MM.1S (cell line): Measurements from ENCODE around the gene RASGEF1C.

Experiments
- DNase-seq: peaks from one replicate; pipeline ENCODE4 v3.0.0-alpha.2; 2015
- H2AFZ ChIP-seq: fragments of 300-600 bp; sonication (generic); 2 replicates; pipeline ENCODE4 v1.6.0; 2016; ENCODE audit warnings: antibody characterized with exemption, low read length
- H3F3A ChIP-seq: fragments of 300-600 bp; sonication (generic); 2 replicates; pipeline ENCODE4 v1.6.1; 2016; ENCODE audit warnings: mild to moderate bottlenecking, antibody characterized with exemption, low read length, moderate library complexity, mixed read lengths; ENCODE audit not compliant: insufficient read depth
- H3K27ac ChIP-seq: fragments of 300-600 bp; sonication (generic); 2 replicates; pipeline ENCODE4 v1.5.1; 2016; ENCODE audit warnings: mild to moderate bottlenecking, low read length
- H3K27me3 ChIP-seq: fragments of 300-600 bp; sonication (generic); replicated peaks from 2 replicates; pipeline ENCODE4 v1.6.0; 2016; ENCODE audit warnings: low read length; ENCODE audit not compliant: insufficient read depth
- H3K36me3 ChIP-seq: fragments of 300-600 bp; sonication (generic); replicated peaks from 2 replicates; pipeline ENCODE4 v1.6.1; 2016; ENCODE audit warnings: mild to moderate bottlenecking, low read length, mixed read lengths; ENCODE audit not compliant: insufficient read depth
- H3K4me1 ChIP-seq: fragments of 300-600 bp; sonication (generic); 2 replicates; pipeline ENCODE4 v1.6.1; 2016; ENCODE audit warnings: low read length, mixed read lengths
- H3K4me2 ChIP-seq: fragments of 300-600 bp; sonication (generic); 2 replicates; pipeline ENCODE4 v1.6.0; 2016; ENCODE audit warnings: low read depth, low read length
- H3K4me3 ChIP-seq: fragments of 300-600 bp; sonication (generic); 2 replicates; pipeline ENCODE4 v1.5.1; 2016; ENCODE audit warnings: low read length, mixed read lengths
- H3K79me2 ChIP-seq: fragments of 300-600 bp; sonication (generic); 2 replicates; pipeline ENCODE4 v1.6.1; 2016; ENCODE audit warnings: mixed run types, low read length, mixed read lengths
- H3K9ac ChIP-seq: fragments of 300-600 bp; sonication (generic); 2 replicates; pipeline ENCODE4 v1.6.1; 2016; ENCODE audit warnings: low read length, mixed read lengths
- H3K9me2 ChIP-seq: fragments of 300-600 bp; sonication (generic); replicated peaks from 2 replicates; pipeline ENCODE4 v1.6.1; 2016; ENCODE audit warnings: mild to moderate bottlenecking, low read length, mixed read lengths; ENCODE audit not compliant: insufficient read depth
- H3K9me3 ChIP-seq: fragments of 300-600 bp; sonication (generic); replicated peaks from 2 replicates; pipeline ENCODE4 v1.6.1; 2016; ENCODE audit warnings: mild to moderate bottlenecking, low read length, mixed read lengths; ENCODE audit not compliant: insufficient read depth
- H4K20me1 ChIP-seq: fragments of 300-600 bp; sonication (generic); 2 replicates; pipeline ENCODE4 v1.6.1; 2016; ENCODE audit warnings: mild to moderate bottlenecking, low read length, moderate library complexity, mixed read lengths; ENCODE audit not compliant: insufficient read depth
- EZH2 ChIP-seq: fragments of 300-600 bp; sonication (generic); optimal IDR thresholded peaks from 2 replicates; pipeline ENCODE3; 2017; ENCODE audit warnings: low read depth, mild to moderate bottlenecking, antibody characterized with exemption, low read length, mixed read lengths
- EZH2phosphoT487 ChIP-seq: fragments of 300-600 bp; sonication (generic); IDR thresholded peaks from 2 replicates; pipeline ENCODE4 v1.6.1; 2018; ENCODE audit warnings: antibody characterized with exemption, low read length
- TF ChIP-seq, protein P1 (sequence below): fragments of 300-600 bp; sonication (generic); IDR thresholded peaks from 2 replicates; pipeline ENCODE4 v1.5.1; 2016; ENCODE audit warnings: antibody characterized with exemption, low read length, mixed read lengths

The RASGEF1C gene

DNA sequence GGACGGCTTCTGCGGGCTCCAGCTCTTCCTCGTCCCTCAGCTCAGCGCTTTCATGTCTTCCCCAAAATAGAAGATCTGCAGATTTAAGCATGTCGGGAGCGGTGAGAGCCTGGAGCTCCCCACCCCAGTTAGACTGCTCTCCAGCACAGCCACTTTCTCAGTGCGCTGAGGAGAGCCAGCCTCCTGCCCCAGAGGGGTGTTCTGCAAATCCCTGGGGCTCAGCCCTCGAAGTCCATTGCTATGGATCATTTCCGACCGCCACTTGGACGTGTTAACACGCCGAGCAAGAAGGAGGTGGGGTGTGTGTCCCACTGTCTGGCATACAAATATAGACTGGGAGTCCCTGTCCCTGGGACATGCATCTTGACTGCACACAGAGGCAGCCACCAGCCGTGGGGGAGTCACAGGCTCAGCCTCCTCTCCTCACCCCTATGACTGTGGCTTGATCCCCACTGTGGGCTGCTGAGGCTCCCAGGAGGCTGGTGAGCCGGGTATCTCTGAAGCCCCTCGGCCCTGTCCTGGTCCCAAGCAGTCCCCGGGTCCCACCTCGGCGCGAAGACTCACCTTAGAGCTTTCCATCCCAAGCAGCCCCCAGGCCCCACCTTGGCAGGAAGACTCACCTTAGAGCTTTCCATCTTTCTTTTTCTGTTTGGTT, 107.4 kb downstream of the RASGEF1C start:
- H3K9me3 ChIP-seq, result no peaks in the 10 kb centered on the region
- no peaks in the 10 kb centered on the region for H3K4me1 ChIP-seq
- no peak for TF ChIP-seq EZH2
- H3K27ac ChIP-seq, result no peak overlapping the region
- H3K79me2 ChIP-seq, result no peaks in the 10 kb centered on the region
- no peak for DNase-seq
- no peaks in the 10 kb centered on the region; the same call in 1 of the 2 replicates for H3F3A ChIP-seq
- no peak overlapping the region for H3K9ac ChIP-seq
- H2AFZ ChIP-seq, result no peak overlapping the region
- no peaks in the 10 kb centered on the region for H4K20me1 ChIP-seq
- H3K36me3 ChIP-seq, result no peaks in the 10 kb centered on the region
- H3K9me2 ChIP-seq, result no peaks in the 10 kb centered on the region
- peak overlapping the region; percentile 43 for H3K4me2 ChIP-seq
- peaks cover 53% of the 10 kb centered on the region for H3K27me3 ChIP-seq
- no peak overlapping the region for H3K4me3 ChIP-seq

DNA sequence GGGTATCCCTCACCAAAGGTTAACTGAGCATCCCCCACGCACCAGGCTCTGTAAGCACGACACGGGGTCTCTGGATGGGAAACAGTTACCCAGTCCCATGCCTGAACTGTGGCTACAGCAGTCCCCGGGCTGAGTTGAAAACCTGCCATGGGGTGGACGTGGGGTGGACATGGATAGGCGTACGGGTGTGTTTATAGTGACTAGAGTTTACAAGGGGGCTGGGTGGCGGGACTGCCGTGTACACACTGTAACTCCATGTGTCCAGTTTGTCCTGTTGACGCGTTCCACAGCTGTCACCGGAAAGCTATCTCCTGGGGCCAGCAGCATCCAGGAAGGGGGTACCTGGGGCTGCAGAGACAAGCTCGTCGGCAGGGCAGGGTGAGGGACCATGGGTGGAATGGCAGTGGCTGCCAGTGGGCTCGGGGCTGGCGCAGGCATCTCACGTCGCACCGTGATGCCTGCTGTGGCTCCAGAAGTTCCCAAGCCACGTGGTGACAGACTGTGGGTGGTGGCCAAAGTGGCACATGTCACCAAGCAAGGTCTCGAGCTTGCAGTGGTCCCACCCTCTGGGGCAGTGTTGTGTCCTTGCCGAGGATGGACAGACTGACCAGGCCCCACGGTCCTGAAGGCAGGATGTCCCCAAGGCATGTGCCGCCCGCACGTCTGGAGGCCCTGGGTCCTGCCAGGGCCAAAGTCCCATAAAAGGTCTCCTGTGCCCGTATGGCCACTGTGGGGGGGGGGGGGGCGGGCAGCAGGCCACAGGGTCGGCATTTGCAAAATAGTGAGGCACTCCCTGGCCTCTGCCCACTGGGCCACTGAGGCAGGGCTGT, 108.2 kb downstream of the RASGEF1C start:
- Histone ChIP-seq H3K36me3 (no peaks in the 10 kb centered on the region), H3K79me2 (no peaks in the 10 kb centered on the region), H2AFZ (no peak overlapping the region), H3K9ac (no peak overlapping the region), H3K4me2 (no peak overlapping the region), H3K9me3 (no peaks in the 10 kb centered on the region), H3K9me2 (no peaks in the 10 kb centered on the region), H3K27ac (no peak overlapping the region), H3K4me1 (no peaks in the 10 kb centered on the region), H4K20me1 (no peaks in the 10 kb centered on the region), H3F3A (no peaks in the 10 kb centered on the region; the same call in 1 of the 2 replicates), H3K4me3 (no peak overlapping the region), H3K27me3 (peaks cover 45% of the 10 kb centered on the region)
- no peak for DNase-seq
- TF ChIP-seq EZH2 (no peak), EZH2phosphoT487 (no peak)
- TF ChIP-seq, protein P1, sequence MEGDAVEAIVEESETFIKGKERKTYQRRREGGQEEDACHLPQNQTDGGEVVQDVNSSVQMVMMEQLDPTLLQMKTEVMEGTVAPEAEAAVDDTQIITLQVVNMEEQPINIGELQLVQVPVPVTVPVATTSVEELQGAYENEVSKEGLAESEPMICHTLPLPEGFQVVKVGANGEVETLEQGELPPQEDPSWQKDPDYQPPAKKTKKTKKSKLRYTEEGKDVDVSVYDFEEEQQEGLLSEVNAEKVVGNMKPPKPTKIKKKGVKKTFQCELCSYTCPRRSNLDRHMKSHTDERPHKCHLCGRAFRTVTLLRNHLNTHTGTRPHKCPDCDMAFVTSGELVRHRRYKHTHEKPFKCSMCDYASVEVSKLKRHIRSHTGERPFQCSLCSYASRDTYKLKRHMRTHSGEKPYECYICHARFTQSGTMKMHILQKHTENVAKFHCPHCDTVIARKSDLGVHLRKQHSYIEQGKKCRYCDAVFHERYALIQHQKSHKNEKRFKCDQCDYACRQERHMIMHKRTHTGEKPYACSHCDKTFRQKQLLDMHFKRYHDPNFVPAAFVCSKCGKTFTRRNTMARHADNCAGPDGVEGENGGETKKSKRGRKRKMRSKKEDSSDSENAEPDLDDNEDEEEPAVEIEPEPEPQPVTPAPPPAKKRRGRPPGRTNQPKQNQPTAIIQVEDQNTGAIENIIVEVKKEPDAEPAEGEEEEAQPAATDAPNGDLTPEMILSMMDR, result no peak

DNA sequence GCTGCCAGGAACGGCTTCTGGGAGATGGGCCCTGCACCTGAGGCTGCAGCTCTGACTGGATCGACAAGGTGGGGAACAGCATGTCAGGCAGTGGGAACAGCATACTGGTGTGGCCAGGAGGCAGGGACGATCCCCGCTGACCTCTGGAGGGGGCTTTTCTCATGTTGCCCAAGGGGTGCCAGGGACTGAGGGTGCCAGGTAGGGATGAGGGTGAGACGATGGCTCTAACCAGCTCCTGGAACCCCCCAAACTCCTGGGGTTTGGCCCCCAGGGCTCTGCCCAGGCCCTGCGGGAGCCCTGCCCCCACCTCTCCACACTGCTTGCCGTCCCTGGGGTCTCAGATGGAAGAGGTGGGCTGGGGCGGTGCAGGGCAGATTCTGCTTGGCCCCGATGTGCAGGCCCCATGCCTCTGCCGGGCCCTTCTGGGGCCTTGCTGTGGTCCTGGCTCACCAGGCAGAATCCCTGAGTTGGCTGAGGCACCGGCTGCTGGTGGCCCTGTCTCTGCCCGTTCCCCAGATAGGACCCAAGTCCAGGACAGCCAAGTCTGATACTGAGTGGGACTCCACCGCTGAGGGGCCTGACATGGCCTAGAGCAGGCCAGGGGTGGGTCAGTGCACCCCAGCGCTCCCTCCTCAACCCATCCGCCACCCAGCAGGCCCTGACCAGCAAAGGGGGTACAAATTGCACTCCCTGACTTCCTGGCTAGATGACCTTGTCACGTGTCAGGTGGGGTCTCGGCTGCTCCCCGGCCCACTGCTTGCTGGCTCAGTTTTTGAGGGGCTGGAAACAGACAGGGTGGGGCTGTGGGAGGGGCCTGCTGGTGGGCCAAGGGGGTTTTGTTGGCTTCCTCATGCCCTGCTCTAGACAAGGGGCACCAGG, 109.0 kb downstream of the RASGEF1C start:
- H3K4me2 ChIP-seq, result no peak overlapping the region
- no peak overlapping the region for H2AFZ ChIP-seq
- H3K27ac ChIP-seq, result no peak overlapping the region
- no peak for DNase-seq
- no peaks in the 10 kb centered on the region for H3K9me2 ChIP-seq
- H3K4me3 ChIP-seq, result no peak overlapping the region
- H3K4me1 ChIP-seq, result no peaks in the 10 kb centered on the region
- H3K9me3 ChIP-seq, result no peaks in the 10 kb centered on the region
- no peaks in the 10 kb centered on the region for H3K36me3 ChIP-seq
- H3K27me3 ChIP-seq, result peaks cover 48% of the 10 kb centered on the region
- H3K79me2 ChIP-seq, result no peaks in the 10 kb centered on the region
- H3K9ac ChIP-seq, result no peak overlapping the region
- no peaks in the 10 kb centered on the region for H4K20me1 ChIP-seq
- TF ChIP-seq EZH2phosphoT487 (no peak), EZH2 (no peak)
- TF ChIP-seq, protein P1, result no peak
- H3F3A ChIP-seq, result no peaks in the 10 kb centered on the region; the same call in 1 of the 2 replicates
